ENCODE measurements around the gene CD302. TPM values are rescaled to one million over a fixed set of nuclear protein-coding genes. Genes with fewer than 3 reads are reported as not detected.

The CD302 gene
- total and polyA plus RNA-seq, 2 donors (not counting 3 experiments of a cell fraction or from before 2014, with no cell fraction given): 10.4 to 10.6 TPM

DNA sequence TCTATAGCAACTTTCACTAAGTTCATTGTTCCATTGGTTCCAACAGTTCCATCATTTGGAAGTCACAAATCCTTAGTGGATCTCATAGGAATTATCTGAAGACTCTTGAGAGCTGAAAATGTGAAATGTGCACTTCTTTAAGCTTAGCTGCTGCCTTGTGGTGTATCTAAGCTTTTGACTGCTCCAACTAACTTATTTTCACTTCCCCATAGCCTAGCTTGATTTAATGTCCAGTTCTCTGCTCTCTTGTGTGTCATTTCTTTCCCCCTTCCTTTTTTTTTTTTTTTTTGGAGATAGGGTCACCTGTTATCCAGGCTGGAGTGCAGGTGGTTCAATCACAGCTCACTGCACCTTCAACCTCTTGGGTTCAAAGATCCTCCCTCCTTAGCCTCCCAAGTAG is 34.9 kb upstream of the CD302 start:
- ChIA-PET CTCF (interaction anchor here (0.7 to 1.3 kb wide), 2 partner anchors 22 to 62 kb away, joined by 3 to 4 read pairs; no protein-coding TSS in a partner anchor), POLR2A (no interaction called here)
- Histone ChIP-seq H3K36me3 (ENCODE audit: control insufficient read depth in 2 of 2, extremely low read depth in 1 of 2, insufficient read depth in 2 of 2, low read length in 2 of 2) (no peaks in the 10 kb centered on the region), H3K27ac (ENCODE audit: insufficient read depth, low read depth, low read length) (no peak overlapping the region), H3K9me3 (replicated peaks; ENCODE audit: control insufficient read depth, insufficient read depth, low read length) (no peaks in the 10 kb centered on the region), H3K4me3 (replicated peaks in 1 of 3; ENCODE audit: insufficient read depth in 1 of 3, low read depth in 1 of 3, low read length in 3 of 3) (no peak overlapping the region), H2AFZ (ENCODE audit: low read depth, low read length) (no peak overlapping the region), H3K4me2 (ENCODE audit: insufficient read depth, low read length) (no peak overlapping the region), H3K4me1 (ENCODE audit: control insufficient read depth, extremely low read depth, insufficient read depth, low read length) (no peaks in the 10 kb centered on the region), H3K9ac (replicated peaks; ENCODE audit: extremely low read depth, insufficient read depth, low read length) (no peak overlapping the region), H3K9me1 (replicated peaks; ENCODE audit: control insufficient read depth, extremely low read depth, insufficient read depth, low read length) (no peaks in the 10 kb centered on the region), H3K79me2 (ENCODE audit: control insufficient read depth, insufficient read depth, low read length) (no peaks in the 10 kb centered on the region), H3K27me3 (ENCODE audit: control insufficient read depth in 2 of 2, insufficient read depth in 2 of 2, low read length in 2 of 2) (no peaks in the 10 kb centered on the region), H4K20me1 (replicated peaks; ENCODE audit: control insufficient read depth, extremely low read depth, insufficient read depth, low read length) (no peaks in the 10 kb centered on the region)
- no peak for TF ChIP-seq MYC (IDR thresholded peaks at IDR 0.05; ENCODE audit: low read depth, low read length)
- TF ChIP-seq EZH2 (IDR thresholded peaks at IDR 0.05; ENCODE audit: borderline replicate concordance, low read depth, low read length, severe bottlenecking): no peak
- TF ChIP-seq POLR2A (IDR thresholded peaks at IDR 0.05; ENCODE audit: low read depth, low read length): no peak
- TF ChIP-seq, protein P1, sequence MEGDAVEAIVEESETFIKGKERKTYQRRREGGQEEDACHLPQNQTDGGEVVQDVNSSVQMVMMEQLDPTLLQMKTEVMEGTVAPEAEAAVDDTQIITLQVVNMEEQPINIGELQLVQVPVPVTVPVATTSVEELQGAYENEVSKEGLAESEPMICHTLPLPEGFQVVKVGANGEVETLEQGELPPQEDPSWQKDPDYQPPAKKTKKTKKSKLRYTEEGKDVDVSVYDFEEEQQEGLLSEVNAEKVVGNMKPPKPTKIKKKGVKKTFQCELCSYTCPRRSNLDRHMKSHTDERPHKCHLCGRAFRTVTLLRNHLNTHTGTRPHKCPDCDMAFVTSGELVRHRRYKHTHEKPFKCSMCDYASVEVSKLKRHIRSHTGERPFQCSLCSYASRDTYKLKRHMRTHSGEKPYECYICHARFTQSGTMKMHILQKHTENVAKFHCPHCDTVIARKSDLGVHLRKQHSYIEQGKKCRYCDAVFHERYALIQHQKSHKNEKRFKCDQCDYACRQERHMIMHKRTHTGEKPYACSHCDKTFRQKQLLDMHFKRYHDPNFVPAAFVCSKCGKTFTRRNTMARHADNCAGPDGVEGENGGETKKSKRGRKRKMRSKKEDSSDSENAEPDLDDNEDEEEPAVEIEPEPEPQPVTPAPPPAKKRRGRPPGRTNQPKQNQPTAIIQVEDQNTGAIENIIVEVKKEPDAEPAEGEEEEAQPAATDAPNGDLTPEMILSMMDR (IDR thresholded peaks at IDR 0.05; ENCODE audit: extremely low read depth in 1 of 2, insufficient read depth in 1 of 2, low read depth in 1 of 2, low read length in 2 of 2): no peak
- TF ChIP-seq, protein P2, sequence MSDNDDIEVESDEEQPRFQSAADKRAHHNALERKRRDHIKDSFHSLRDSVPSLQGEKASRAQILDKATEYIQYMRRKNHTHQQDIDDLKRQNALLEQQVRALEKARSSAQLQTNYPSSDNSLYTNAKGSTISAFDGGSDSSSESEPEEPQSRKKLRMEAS (IDR thresholded peaks at IDR 0.05; ENCODE audit: insufficient read depth, insufficient read length): no peak
- TF ChIP-seq FOS (IDR thresholded peaks at IDR 0.05; ENCODE audit: borderline replicate concordance, insufficient read depth, low read length): no peak
- TF ChIP-seq GATA2 (IDR thresholded peaks at IDR 0.05; ENCODE audit: insufficient read depth, insufficient read length, low read depth, low read length): no peak
- no peak for TF ChIP-seq JUN (IDR thresholded peaks at IDR 0.05; ENCODE audit: borderline replicate concordance, insufficient read depth, insufficient read length, low read depth)
- no peak for TF ChIP-seq POLR2AphosphoS5 (IDR thresholded peaks at IDR 0.05; ENCODE audit: insufficient read depth, low read depth, low read length)
- dilution Hi-C loops (cut with MboI; ENCODE audit: extremely low pct_ligation_motif_present, low sequenced_read_pairs): no loop called here
- no TSS peak for BruUV-seq (replicated peaks)
- FAIRE-seq: no peak
- no peak for DNase-seq (ENCODE audit: low read depth, low spot score)
- intact Hi-C loops (cut with micrococcal nuclease): no loop called here

Measured in endothelial cell of umbilical vein (primary cell).